ENCODE measurements around the gene MALAT1.
A peak's percentile ranks its signal among the peaks of the same experiment; 100 is the strongest.
"Not testable (repeated sequence)": the region's sequence is repeated elsewhere in the genome, so short reads cannot be mapped to it uniquely, and the experiment has no call there.

The MALAT1 gene

DNA sequence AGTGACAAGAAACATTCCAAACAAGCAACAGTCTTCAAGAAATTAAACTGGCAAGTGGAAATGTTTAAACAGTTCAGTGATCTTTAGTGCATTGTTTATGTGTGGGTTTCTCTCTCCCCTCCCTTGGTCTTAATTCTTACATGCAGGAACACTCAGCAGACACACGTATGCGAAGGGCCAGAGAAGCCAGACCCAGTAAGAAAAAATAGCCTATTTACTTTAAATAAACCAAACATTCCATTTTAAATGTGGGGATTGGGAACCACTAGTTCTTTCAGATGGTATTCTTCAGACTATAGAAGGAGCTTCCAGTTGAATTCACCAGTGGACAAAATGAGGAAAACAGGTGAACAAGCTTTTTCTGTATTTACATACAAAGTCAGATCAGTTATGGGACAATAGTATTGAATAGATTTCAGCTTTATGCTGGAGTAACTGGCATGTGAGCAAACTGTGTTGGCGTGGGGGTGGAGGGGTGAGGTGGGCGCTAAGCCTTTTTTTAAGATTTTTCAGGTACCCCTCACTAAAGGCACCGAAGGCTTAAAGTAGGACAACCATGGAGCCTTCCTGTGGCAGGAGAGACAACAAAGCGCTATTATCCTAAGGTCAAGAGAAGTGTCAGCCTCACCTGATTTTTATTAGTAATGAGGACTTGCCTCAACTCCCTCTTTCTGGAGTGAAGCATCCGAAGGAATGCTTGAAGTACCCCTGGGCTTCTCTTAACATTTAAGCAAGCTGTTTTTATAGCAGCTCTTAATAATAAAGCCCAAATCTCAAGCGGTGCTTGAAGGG is 6.0 kb downstream of the MALAT1 start:
- no peak for DNase-seq (ENCODE audit: low read depth)
- H3K4me3 ChIP-seq (ENCODE audit: low read depth, low read length) = peak overlapping the region; percentile 78
- TF ChIP-seq, protein P1, sequence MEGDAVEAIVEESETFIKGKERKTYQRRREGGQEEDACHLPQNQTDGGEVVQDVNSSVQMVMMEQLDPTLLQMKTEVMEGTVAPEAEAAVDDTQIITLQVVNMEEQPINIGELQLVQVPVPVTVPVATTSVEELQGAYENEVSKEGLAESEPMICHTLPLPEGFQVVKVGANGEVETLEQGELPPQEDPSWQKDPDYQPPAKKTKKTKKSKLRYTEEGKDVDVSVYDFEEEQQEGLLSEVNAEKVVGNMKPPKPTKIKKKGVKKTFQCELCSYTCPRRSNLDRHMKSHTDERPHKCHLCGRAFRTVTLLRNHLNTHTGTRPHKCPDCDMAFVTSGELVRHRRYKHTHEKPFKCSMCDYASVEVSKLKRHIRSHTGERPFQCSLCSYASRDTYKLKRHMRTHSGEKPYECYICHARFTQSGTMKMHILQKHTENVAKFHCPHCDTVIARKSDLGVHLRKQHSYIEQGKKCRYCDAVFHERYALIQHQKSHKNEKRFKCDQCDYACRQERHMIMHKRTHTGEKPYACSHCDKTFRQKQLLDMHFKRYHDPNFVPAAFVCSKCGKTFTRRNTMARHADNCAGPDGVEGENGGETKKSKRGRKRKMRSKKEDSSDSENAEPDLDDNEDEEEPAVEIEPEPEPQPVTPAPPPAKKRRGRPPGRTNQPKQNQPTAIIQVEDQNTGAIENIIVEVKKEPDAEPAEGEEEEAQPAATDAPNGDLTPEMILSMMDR (IDR thresholded peaks at IDR 0.05; ENCODE audit: control insufficient read depth, extremely low read depth, insufficient read depth) = no peak

GRCh38 chr11:65505466-65506289 is 6.8 kb downstream of the MALAT1 start:
- peak overlapping the region; percentile 78 for H3K4me3 ChIP-seq (ENCODE audit: low read depth, low read length)
- no peak for DNase-seq (ENCODE audit: low read depth)
- TF ChIP-seq, protein P1 (IDR thresholded peaks at IDR 0.05; ENCODE audit: control insufficient read depth, extremely low read depth, insufficient read depth) = no peak

DNA sequence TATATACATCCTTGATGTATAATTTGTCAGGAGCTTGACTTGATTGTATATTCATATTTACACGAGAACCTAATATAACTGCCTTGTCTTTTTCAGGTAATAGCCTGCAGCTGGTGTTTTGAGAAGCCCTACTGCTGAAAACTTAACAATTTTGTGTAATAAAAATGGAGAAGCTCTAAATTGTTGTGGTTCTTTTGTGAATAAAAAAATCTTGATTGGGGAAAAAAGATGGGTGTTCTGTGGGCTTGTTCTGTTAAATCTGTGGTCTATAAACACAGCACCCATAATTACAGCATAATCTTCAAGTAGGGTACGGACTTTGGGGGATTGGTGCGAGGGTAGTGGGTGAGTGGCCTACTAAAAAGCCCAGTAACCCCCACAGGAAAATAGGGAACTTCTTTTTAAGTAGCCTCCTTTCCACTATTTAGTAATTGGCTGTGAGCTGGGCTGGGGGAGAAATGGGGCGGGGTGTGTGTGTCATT is 7.5 kb downstream of the MALAT1 start:
- peak overlapping the region; percentile 78; the same call in 1 of the 2 replicates for H3K4me3 ChIP-seq (ENCODE audit: low read depth, low read length)
- TF ChIP-seq, protein P1 (IDR thresholded peaks at IDR 0.05; ENCODE audit: control insufficient read depth, extremely low read depth, insufficient read depth) = no peak
- no peak for DNase-seq (ENCODE audit: low read depth)

DNA sequence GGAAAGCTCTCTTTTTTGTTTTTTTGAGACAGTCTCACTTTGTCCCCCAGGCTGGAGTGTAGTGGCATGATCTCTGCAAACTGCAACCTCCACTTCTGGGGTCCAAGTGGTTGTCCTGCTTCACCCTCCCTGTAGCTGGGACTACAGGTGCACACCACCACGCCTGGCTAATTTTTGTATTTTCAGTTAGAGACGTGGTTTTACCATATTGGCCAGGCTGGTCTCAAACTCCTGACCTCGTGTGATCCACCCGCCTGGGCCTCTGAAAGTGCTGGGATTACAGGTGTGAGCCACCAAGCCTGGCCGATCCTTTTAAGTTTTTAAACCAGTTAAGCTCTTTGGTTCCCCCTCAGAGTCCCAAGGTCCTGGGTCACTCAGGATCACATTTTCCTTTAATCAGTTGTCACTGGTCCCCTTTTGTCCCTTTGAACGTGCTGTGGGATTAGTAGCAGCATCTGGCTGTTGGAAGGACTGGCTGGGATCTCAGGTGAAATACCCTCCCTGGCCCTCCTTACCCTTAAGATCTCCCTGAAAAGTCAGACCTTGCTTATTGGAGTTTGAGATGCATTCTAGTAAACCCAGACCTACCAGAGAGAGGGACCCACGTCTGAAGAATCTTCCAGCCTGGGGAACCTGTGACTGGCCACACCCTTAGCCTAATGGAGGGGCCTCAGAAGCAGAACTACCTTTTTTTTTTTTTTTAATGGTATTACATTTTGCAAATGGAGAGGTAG is 8.1 kb downstream of the MALAT1 start:
- TF ChIP-seq, protein P1 (IDR thresholded peaks at IDR 0.05; ENCODE audit: control insufficient read depth, extremely low read depth, insufficient read depth) = no peak
- no peak overlapping the region for H3K4me3 ChIP-seq (ENCODE audit: low read depth, low read length)
- DNase-seq (ENCODE audit: low read depth) = peak; percentile 82

- DNase-seq (ENCODE audit: low read depth); H3K4me3 ChIP-seq (ENCODE audit: low read depth, low read length): not testable (repeated sequence)
Observed at GRCh38 chr11:65512311-65512710, 13.5 kb downstream of the MALAT1 start.

DNA sequence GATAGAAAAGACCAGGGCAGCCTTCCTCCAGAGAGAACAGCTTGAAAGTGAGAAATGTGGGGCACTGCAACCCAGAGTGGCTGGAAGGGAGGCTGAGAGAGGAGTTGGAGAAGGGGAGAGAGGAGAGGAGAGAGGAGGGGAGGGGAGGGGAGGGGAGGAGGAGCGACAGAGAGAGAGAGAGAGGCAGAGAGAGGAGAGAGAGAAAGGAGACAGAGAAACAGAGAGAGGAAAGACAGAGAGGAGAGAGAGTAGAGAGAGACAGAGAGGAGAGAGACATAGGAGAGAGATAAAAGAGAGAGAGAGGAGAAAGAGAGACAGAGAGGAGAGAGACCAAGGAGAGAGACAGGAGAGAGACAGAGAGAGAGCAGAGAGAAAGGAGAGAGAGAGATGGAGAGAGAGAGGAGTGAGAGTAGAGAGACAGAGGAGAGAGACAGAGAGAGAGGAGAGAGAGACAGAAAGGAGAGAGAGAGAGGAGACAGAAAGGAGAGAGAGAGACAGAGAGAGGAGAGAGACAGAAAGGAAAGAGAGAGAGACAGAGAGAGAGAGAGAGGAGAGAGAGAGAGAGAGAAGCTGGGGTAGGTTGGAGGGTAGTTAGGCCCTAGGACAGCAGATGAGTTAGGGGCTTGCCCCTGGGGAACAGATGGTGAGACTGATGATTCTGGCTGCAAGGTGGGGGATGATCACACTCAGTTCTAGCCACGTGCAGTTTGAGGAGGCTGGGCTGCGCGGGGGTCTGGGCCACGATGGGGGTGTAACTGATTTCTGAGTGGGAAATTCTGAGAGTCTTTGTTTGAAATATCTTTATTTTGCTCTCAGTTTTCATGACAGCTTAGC is 17.5 kb downstream of the MALAT1 start:
- H3K4me3 ChIP-seq (ENCODE audit: low read depth, low read length) = no peak overlapping the region
- DNase-seq (ENCODE audit: low read depth) = no peak
- TF ChIP-seq, protein P1 (IDR thresholded peaks at IDR 0.05; ENCODE audit: control insufficient read depth, extremely low read depth, insufficient read depth) = no peak

DNA sequence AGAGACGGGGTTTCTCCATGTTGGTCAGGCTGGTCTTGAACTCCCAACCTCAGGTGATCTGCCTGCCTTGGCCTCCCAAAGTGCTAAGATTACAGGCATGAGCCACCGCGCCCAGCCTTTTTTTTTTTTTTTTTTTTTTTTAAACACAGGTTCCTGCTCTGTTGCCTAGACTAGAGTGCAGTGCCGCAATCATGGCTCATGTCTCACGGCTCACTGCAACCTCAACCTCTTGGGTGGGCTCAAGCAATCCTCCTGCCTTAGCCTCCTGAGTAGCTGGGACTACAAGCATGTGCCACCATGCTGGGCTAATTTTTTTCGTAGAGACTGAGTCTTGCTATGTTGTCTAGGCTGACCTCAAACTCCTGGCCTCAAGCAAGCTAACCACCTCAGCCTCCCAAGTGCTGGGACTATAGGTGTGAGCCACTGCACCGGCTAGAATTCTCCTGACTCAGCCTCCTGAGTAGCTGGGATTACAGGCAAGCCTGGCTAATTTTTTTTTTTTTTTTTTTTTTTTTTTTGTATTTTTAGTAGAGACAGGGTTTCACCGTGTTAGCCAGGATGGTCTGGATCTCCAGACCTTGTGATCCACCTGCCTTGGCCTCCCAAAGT is 20.2 kb downstream of the MALAT1 start:
- H3K4me3 ChIP-seq (ENCODE audit: low read depth, low read length); DNase-seq (ENCODE audit: low read depth): not testable (repeated sequence)

GRCh38 chr11:65521777-65522521 is 23.1 kb downstream of the MALAT1 start:
- not testable (repeated sequence) for H3K4me3 ChIP-seq (ENCODE audit: low read depth, low read length)

DNA sequence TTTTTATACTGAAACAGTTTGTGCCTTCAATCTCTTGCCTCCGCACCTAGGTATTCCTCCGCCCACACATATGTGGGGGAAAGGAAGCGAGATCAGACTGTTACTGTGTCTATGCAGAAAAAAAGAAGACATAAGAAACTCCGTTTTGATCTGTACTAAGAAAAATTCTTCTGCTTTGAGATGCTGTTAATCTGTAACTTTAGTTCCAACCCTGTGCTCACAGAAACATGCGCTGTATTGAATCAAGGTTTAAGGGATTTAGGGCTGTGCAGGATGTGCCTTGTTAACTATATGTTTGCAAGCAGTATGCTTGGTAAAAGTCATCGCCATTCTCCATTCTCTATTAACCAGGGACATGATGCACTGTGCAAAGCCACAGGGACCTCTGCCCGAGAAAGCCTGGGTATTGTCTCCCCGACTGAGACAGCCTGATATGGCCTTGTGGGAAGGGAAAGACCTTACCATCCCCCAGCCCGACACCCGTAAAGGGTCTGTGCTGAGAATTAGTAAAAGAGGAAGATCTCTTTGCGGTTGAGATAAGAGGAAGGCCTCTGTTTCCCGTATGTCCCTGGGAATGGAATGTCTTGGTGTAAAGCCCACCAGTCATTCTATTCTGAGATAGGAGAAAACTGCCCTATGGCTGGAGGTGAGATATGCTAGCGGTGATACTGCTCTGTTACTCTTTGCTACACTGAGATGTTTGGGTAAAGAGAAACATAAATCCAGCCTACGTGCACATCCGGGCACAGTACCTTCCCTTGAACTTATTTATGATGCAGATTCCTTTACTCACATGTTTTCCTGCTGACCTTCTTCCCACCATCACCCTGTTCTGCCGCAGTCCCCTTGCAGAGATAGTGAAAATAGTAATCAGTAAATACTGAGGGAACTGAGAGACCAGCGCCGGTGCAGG is 24.1 kb downstream of the MALAT1 start:
- not testable (repeated sequence) for DNase-seq (ENCODE audit: low read depth); H3K4me3 ChIP-seq (ENCODE audit: low read depth, low read length)

More at GRCh38 chr11:65521777-65522521, 23.1 kb downstream of the MALAT1 start:
- not testable (repeated sequence) for DNase-seq (ENCODE audit: low read depth)

Data from LNCaP clone FGC (cell line).